Thyroid gland (tissue), 4 donors: Measurements from ENCODE around the gene PXDN.

Experiments used
- POLR2A ChIP-seq, 2 donors: fragments of 450-650 bp; IDR thresholded peaks; one replicate each; pipeline ENCODE4 v1.6.1; 2017; ENCODE audit warnings: antibody characterized with exemption in 2 of 2, mild to moderate bottlenecking in 2 of 2, moderate library complexity in 1 of 2
- TF ChIP-seq, protein P1 (sequence below), 6 experiments: fragments of 200-600 bp in 3 of 6; fragments of 450-650 bp in 3 of 6; sonication (generic) in 3 of 6; IDR thresholded peaks; one replicate each; pipeline ENCODE4 v1.5.1; 2016 to 2019; ENCODE audit warnings: antibody characterized with exemption in 6 of 6, mild to moderate bottlenecking in 2 of 6, inconsistent platforms in 1 of 6, moderate library complexity in 1 of 6

DNA sequence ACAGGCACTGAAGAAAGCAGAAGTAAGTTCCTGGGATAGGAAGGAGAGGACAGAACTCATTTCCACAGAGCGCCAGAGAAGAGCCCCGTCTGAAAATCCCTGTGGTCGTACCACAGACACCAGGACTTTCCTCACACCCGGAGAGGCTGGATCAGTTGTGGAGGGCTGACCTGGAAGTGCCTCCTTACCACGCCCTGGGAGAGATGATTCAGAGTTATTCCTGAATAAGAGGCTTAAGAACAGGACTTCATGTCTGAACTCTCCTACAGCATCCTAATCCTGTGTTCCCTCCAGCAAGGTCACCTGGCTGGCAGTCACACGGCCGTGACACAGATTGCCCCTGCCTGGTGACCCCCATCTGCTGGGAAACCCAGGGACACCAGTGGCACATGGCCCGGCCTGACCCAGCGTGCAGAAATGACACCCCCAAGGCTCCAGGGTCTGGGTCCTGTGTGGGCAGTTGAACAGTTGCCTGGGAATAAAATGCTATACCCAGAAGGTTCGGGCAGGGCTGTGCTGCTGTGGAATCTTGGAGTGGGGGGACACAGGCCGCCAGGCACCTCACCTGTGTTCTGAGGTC, 105.9 kb downstream of the PXDN start:
- TF ChIP-seq, protein P1, sequence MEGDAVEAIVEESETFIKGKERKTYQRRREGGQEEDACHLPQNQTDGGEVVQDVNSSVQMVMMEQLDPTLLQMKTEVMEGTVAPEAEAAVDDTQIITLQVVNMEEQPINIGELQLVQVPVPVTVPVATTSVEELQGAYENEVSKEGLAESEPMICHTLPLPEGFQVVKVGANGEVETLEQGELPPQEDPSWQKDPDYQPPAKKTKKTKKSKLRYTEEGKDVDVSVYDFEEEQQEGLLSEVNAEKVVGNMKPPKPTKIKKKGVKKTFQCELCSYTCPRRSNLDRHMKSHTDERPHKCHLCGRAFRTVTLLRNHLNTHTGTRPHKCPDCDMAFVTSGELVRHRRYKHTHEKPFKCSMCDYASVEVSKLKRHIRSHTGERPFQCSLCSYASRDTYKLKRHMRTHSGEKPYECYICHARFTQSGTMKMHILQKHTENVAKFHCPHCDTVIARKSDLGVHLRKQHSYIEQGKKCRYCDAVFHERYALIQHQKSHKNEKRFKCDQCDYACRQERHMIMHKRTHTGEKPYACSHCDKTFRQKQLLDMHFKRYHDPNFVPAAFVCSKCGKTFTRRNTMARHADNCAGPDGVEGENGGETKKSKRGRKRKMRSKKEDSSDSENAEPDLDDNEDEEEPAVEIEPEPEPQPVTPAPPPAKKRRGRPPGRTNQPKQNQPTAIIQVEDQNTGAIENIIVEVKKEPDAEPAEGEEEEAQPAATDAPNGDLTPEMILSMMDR (IDR thresholded peaks at IDR 0.05) = no peak
- no peak for TF ChIP-seq POLR2A (IDR thresholded peaks at IDR 0.05)
